GM06990 (cell line): ENCODE results near the gene MYH16.
"Not testable (repeated sequence)": the region's sequence is repeated elsewhere in the genome, so short reads cannot be mapped to it uniquely, and the experiment has no call there.

Experiments
- DNase-seq: peaks from one replicate; pipeline ENCODE4 v3.0.0-alpha.2; 2011; ENCODE audit not compliant: insufficient read length; ENCODE audit errors: extremely low read depth
- H3K27me3 ChIP-seq: replicated peaks from 2 replicates; pipeline ENCODE4 v1.6.0; 2011; ENCODE audit warnings: low read length; ENCODE audit not compliant: control insufficient read depth, insufficient read depth
- H3K36me3 ChIP-seq: 2 replicates; pipeline ENCODE4 v1.5.1; 2011; ENCODE audit warnings: low read length; ENCODE audit not compliant: control insufficient read depth, insufficient read depth
- H3K4me3 ChIP-seq: replicated peaks from 2 replicates; pipeline ENCODE4 v1.5.1; 2011; ENCODE audit warnings: low read depth, mild to moderate bottlenecking, control low read depth, low read length
- CTCF ChIP-seq: IDR thresholded peaks from 2 replicates; pipeline ENCODE4 v1.5.1; 2011; ENCODE audit warnings: low read length, control low read depth, mild to moderate bottlenecking, inconsistent platforms; ENCODE audit not compliant: insufficient read depth, poor library complexity, severe bottlenecking

MYH16 gene

GRCh38 chr7:99324559-99324958, 51.9 kb downstream of the MYH16 start:
- H3K4me3 ChIP-seq: peak overlapping the region; percentile 92
- no peak for TF ChIP-seq CTCF
- H3K36me3 ChIP-seq: no peaks in the 10 kb centered on the region
- no peak for DNase-seq
- no peaks in the 10 kb centered on the region for H3K27me3 ChIP-seq

GRCh38 chr7:99325001-99325493, 52.4 kb downstream of the MYH16 start:
- Histone ChIP-seq H3K36me3 (no peaks in the 10 kb centered on the region), H3K27me3 (no peaks in the 10 kb centered on the region), H3K4me3 (peak overlapping the region; percentile 92)
- DNase-seq: no peak
- no peak for TF ChIP-seq CTCF

- TF ChIP-seq CTCF: no peak
- H3K4me3 ChIP-seq: peak within 1 kb of the TSS; percentile 92
- H3K36me3 ChIP-seq: no peaks in the 10 kb centered on the region
- H3K27me3 ChIP-seq: no peaks in the 10 kb centered on the region
- peak; percentile 99 for DNase-seq
Observed at GRCh38 chr7:99325592-99326407, 53.2 kb downstream of the MYH16 start, which contains the start of gene ARPC1A. Gene ARPC1A (plus strand): TSS chr7:99325898. CDS start chr7:99333354, 7,456 bp downstream.

GRCh38 chr7:99326408-99326782, 53.8 kb downstream of the MYH16 start:
- no peak for TF ChIP-seq CTCF
- Histone ChIP-seq H3K4me3 (peak overlapping the region; percentile 92), H3K27me3 (no peaks in the 10 kb centered on the region), H3K36me3 (no peaks in the 10 kb centered on the region)
- DNase-seq: no peak

GRCh38 chr7:99330314-99330961, 57.8 kb downstream of the MYH16 start:
- not testable (repeated sequence) for H3K36me3 ChIP-seq, H3K4me3 ChIP-seq, H3K27me3 ChIP-seq, DNase-seq

- H3K4me3 ChIP-seq: no peak overlapping the region
- DNase-seq: no peak
- H3K36me3 ChIP-seq: peaks cover 2% of the 10 kb centered on the region
- TF ChIP-seq CTCF: no peak
- H3K27me3 ChIP-seq: no peaks in the 10 kb centered on the region
Observed at GRCh38 chr7:99331002-99331401, 58.4 kb downstream of the MYH16 start.
